IMR-90 (cell line): ENCODE results near the gene OPN5. TPM values are rescaled to one million over a fixed set of nuclear protein-coding genes. Genes with fewer than 3 reads are reported as not detected.

Source experiments
- ATAC-seq: fragments of 200-7000 bp; cut with Tn5 transposase; 2 replicates; pipeline ENCODE4 v1.9.1; 2020; ENCODE audit warnings: low read depth, mild to moderate bottlenecking, moderate library complexity
- BruUV-seq: library from RNA; stranded (reverse); fragments of 400-500 nt; replicated peaks from 2 replicates; lab custom pipeline; 2021; lab: Mats Ljungman, UMichigan
- CTCF ChIA-PET: fragments of 300-600 bp; formaldehyde crosslinking; extraction: SDS; loops from one replicate; lab custom pipeline; 2021; ENCODE audit warnings: antibody characterized with exemption; lab: Yijun Ruan, JAX
- POLR2A ChIA-PET: fragments of 300-600 bp; sonication (Branson Sonifier 250); formaldehyde crosslinking; loops from one replicate; lab custom pipeline; 2022; ENCODE audit warnings: antibody characterized with exemption; ENCODE audit not compliant: unreplicated experiment; lab: Charles Lee
- DNase-seq: peaks from one replicate; pipeline ENCODE4 v3.0.0; 2013
- H2AFZ ChIP-seq: replicated peaks from 2 replicates; pipeline ENCODE3; 2013; ENCODE audit warnings: low read length, mild to moderate bottlenecking; ENCODE audit not compliant: poor library complexity
- H2AK5ac ChIP-seq: 2 replicates; pipeline ENCODE4 v1.6.1; 2013; ENCODE audit warnings: low read depth, low read length, inconsistent platforms
- H2AK9ac ChIP-seq: replicated peaks from 2 replicates; pipeline ENCODE3; 2013; ENCODE audit warnings: mild to moderate bottlenecking, low read depth, low read length, moderate library complexity; ENCODE audit not compliant: poor library complexity
- H2BK120ac ChIP-seq: 2 replicates; pipeline ENCODE4 v1.6.1; 2013; ENCODE audit warnings: low read depth, low read length, inconsistent platforms
- H2BK15ac ChIP-seq: 3 replicates; pipeline ENCODE4 v1.6.1; 2013; ENCODE audit warnings: low read depth, low read length, inconsistent platforms
- H2BK20ac ChIP-seq: 2 replicates; pipeline ENCODE4 v1.6.1; 2013; ENCODE audit warnings: low read depth, mild to moderate bottlenecking, inconsistent platforms, low read length, moderate library complexity
- H2BK5ac ChIP-seq: 2 replicates; pipeline ENCODE4 v1.6.1; 2013; ENCODE audit warnings: mild to moderate bottlenecking, low read depth, low read length, inconsistent platforms; ENCODE audit not compliant: poor library complexity, severe bottlenecking
- H3K14ac ChIP-seq: replicated peaks from 2 replicates; pipeline ENCODE4 v1.6.1; 2013; ENCODE audit warnings: low read depth, low read length, inconsistent platforms
- H3K18ac ChIP-seq: 2 replicates; pipeline ENCODE4 v1.6.1; 2013; ENCODE audit warnings: low read depth, low read length, control low read depth
- H3K23ac ChIP-seq: 2 replicates; pipeline ENCODE4 v1.6.1; 2013; ENCODE audit warnings: low read depth, low read length, inconsistent platforms
- H3K27ac ChIP-seq: 2 replicates; pipeline ENCODE4 v1.5.1; 2013; ENCODE audit warnings: mild to moderate bottlenecking, control low read depth, low read length; ENCODE audit not compliant: insufficient read depth
- H3K27me3 ChIP-seq: 2 replicates; pipeline ENCODE4 v1.6.1; 2013; ENCODE audit warnings: low read length; ENCODE audit not compliant: control insufficient read depth, insufficient read depth
- H3K36me3 ChIP-seq: 2 replicates; pipeline ENCODE4 v1.6.1; 2013; ENCODE audit warnings: low read length, mixed read lengths; ENCODE audit not compliant: control insufficient read depth, insufficient read depth
- H3K4ac ChIP-seq: 2 replicates; pipeline ENCODE4 v1.6.1; 2013; ENCODE audit warnings: low read depth, low read length, inconsistent platforms
- H3K4me1 ChIP-seq: 2 replicates; pipeline ENCODE4 v1.6.1; 2013; ENCODE audit warnings: low read length, mixed read lengths; ENCODE audit not compliant: control insufficient read depth, insufficient read depth
- H3K4me2 ChIP-seq: 2 replicates; pipeline ENCODE4 v1.6.1; 2013; ENCODE audit warnings: low read depth, mild to moderate bottlenecking, control low read depth, low read length, moderate library complexity
- H3K4me3 ChIP-seq: 2 replicates; pipeline ENCODE4 v1.5.1; 2013; ENCODE audit warnings: low read depth, mild to moderate bottlenecking, control low read depth, low read length, moderate library complexity; ENCODE audit not compliant: insufficient read depth
- H3K56ac ChIP-seq: 2 replicates; pipeline ENCODE4 v1.6.1; 2013; ENCODE audit warnings: low read length, inconsistent platforms; ENCODE audit not compliant: insufficient read depth; ENCODE audit errors: extremely low read depth
- H3K79me1 ChIP-seq, 2 experiments: 2 replicates each; pipeline ENCODE4 v1.6.1; 2013; ENCODE audit warnings: low read length in 2 of 2, inconsistent platforms in 1 of 2, low read depth in 1 of 2
- H3K9ac ChIP-seq: 2 replicates; pipeline ENCODE4 v1.6.1; 2013; ENCODE audit warnings: low read depth, low read length, control low read depth
- H3K9me1 ChIP-seq: 2 replicates; pipeline ENCODE4 v1.6.1; 2013; ENCODE audit warnings: low read length, inconsistent platforms; ENCODE audit not compliant: insufficient read depth
- H3K9me3 ChIP-seq: 2 replicates; pipeline ENCODE4 v1.6.1; 2013; ENCODE audit warnings: low read length; ENCODE audit not compliant: control insufficient read depth, insufficient read depth
- H4K20me1 ChIP-seq: 2 replicates; pipeline ENCODE4 v1.6.1; 2013; ENCODE audit warnings: low read length, inconsistent platforms; ENCODE audit not compliant: insufficient read depth
- H4K5ac ChIP-seq: 2 replicates; pipeline ENCODE4 v1.6.1; 2013; ENCODE audit warnings: mild to moderate bottlenecking, low read depth, low read length, control low read depth
- H4K8ac ChIP-seq, 2 experiments: 2 replicates each; pipeline ENCODE4 v1.6.1; 2013; ENCODE audit warnings: low read depth in 2 of 2, low read length in 2 of 2, control low read depth in 1 of 2, inconsistent platforms in 1 of 2
- H4K91ac ChIP-seq: 2 replicates; pipeline ENCODE4 v1.6.1; 2013; ENCODE audit warnings: low read depth, low read length, inconsistent platforms; ENCODE audit not compliant: insufficient read depth
- BHLHE40 ChIP-seq: fragments of 150-350 bp; IDR thresholded peaks from 2 replicates; pipeline ENCODE4 v1.6.1; 2016; ENCODE audit warnings: mild to moderate bottlenecking, low read depth, low read length
- CHD1 ChIP-seq: IDR thresholded peaks from 2 replicates; pipeline ENCODE4 v1.6.1; 2012; ENCODE audit warnings: low read depth, low read length, improper control_type of control experiment
- CTCF ChIP-seq: conservative IDR thresholded peaks from 2 replicates; pipeline ENCODE4 v1.5.1; 2012; ENCODE audit warnings: mild to moderate bottlenecking, low read depth, low read length, improper control_type of control experiment
- ELK1 ChIP-seq: fragments of 150-350 bp; IDR thresholded peaks from 2 replicates; pipeline ENCODE4 v1.6.1; 2016; ENCODE audit warnings: low read depth, mild to moderate bottlenecking, low read length, moderate library complexity, borderline replicate concordance
- MAFK ChIP-seq: IDR thresholded peaks from 2 replicates; pipeline ENCODE4 v1.6.1; 2012; ENCODE audit warnings: low read depth, low read length, improper control_type of control experiment
- MAZ ChIP-seq: IDR thresholded peaks from 2 replicates; pipeline ENCODE4 v1.6.1; 2012; ENCODE audit warnings: low read depth, mild to moderate bottlenecking, low read length, improper control_type of control experiment, moderate library complexity, borderline replicate concordance
- MXI1 ChIP-seq: IDR thresholded peaks from 2 replicates; pipeline ENCODE4 v1.6.1; 2012; ENCODE audit warnings: low read depth, mild to moderate bottlenecking, low read length, moderate library complexity, borderline replicate concordance
- NFE2L2 ChIP-seq: fragments of 150-350 bp; IDR thresholded peaks from 2 replicates; pipeline ENCODE4 v1.6.1; 2016; ENCODE audit warnings: low read depth, mild to moderate bottlenecking, low read length
- POLR2A ChIP-seq: IDR thresholded peaks from 2 replicates; pipeline ENCODE4 v1.6.1; 2012; ENCODE audit warnings: mild to moderate bottlenecking, low read depth, low read length
- RAD21 ChIP-seq: IDR thresholded peaks from 2 replicates; pipeline ENCODE4 v1.6.1; 2012; ENCODE audit warnings: low read length, improper control_type of control experiment
- RFX5 ChIP-seq: IDR thresholded peaks from 2 replicates; pipeline ENCODE4 v1.8.0; 2012; ENCODE audit warnings: low read depth, mild to moderate bottlenecking, low read length, moderate library complexity
- SMC3 ChIP-seq: fragments of 150-350 bp; IDR thresholded peaks from 2 replicates; pipeline ENCODE4 v1.6.1; 2016; ENCODE audit warnings: low read depth, mild to moderate bottlenecking, antibody characterized with exemption, low read length, moderate library complexity
- WGBS, 2 experiments: methylation state at CpG; one replicate each; pipeline versions ENCODE4 v1.1.5 to v1.1.7; 2013; ENCODE audit warnings: missing lambda C conversion rate in 2 of 2; ENCODE audit not compliant: insufficient read length in 1 of 2; ENCODE audit errors: extremely low coverage in 2 of 2; 5-methylcytosine and 5-hydroxymethylcytosine counted together
- dilution Hi-C: fragments of 300-500 bp; cut with HindIII; formaldehyde crosslinking; loops from one replicate; pipeline ENCODE4 v1.14.3; 2018; ENCODE audit warnings: low sequenced_read_pairs; ENCODE audit not compliant: unreplicated experiment
- in situ Hi-C: fragments of 300-500 bp; cut with MboI; formaldehyde crosslinking; loops from 3 replicates; pipeline ENCODE4 v1.14.3; 2019; ENCODE audit warnings: low sequenced_read_pairs, inconsistent platforms, mixed read lengths
- intact Hi-C: fragments of 100-400 bp; cut with micrococcal nuclease; formaldehyde crosslinking; loops from 2 replicates; pipeline ENCODE4 v1.10.0; 2022
- polyA plus RNA-seq, 3 experiments: library from polyadenylated mRNA; depleted of rRNA; stranded (reverse); fragments of >200 nt; gene quantifications; 2 replicates each; pipeline ENCODE4 v1.2.3, GENCODE V29; 2012; ENCODE audit warnings: low replicate concordance in 1 of 3
- total RNA-seq: library from RNA; depleted of rRNA; stranded (reverse); fragments of >200 nt; gene quantifications from 2 replicates; pipeline ENCODE4 v1.2.3, GENCODE V29; 2012
- TF ChIP-seq, protein P1 (sequence below): fragments of 150-350 bp; IDR thresholded peaks from 2 replicates; pipeline ENCODE4 v1.6.1; 2017; ENCODE audit warnings: mild to moderate bottlenecking, antibody characterized with exemption, low read length, low read depth

OPN5 gene
- total and polyA plus RNA-seq, 2 of the 4 experiments (the other 2 are of a cell fraction): not detected

DNA sequence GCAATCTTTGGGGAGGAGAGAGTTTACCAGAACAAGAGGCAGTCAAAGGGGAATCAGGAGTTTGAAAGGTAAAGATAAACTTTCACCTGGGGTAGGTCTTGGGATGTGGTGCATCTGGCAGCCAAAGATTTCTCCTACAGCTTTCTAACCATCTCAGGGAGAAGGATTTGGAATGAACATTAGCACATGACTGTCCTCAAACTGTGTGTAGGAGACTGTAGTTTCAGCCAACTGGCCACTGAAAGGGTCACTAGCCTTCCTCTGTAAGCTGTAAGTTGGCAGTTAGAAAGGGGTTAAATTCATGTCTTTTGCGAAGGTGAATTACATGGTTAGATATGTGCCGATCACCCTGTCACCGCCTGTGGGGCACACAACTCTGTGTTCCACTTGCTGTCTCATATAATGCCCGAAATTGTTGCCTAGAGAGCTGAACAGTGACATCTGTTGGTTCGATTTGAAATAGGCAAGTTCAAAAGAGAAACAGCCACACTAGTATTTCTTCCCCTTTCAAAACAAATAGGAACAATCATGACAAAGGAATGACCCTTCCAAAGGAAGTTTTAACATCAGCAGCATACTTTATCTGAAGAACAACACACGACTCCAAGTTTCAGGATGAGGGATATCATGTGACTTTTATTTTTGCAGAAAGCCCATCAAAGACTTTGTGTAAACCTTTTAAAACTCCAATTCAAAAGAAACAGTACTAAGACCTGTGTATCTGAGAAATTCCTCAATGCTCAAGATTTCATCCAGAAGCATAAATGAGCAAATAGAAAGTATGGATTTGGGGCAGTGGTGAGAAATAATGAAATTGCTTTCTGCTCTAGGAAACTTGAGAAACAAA is 1.1 kb upstream of the OPN5 start:
- H3K9ac ChIP-seq: no peak overlapping the region
- H3K56ac ChIP-seq: no peak overlapping the region
- no TSS peak for BruUV-seq
- H3K4me3 ChIP-seq: no peak overlapping the region
- H3K18ac ChIP-seq: no peak overlapping the region
- POLR2A ChIA-PET: no interaction called here
- no peaks in the 10 kb centered on the region for H4K20me1 ChIP-seq
- 12% methylated on average over 3 of the region's 6 CpGs; no CpG with 5 or more reads in 1 of the 2 experiments for WGBS, 2 experiments
- H3K9me3 ChIP-seq: no peaks in the 10 kb centered on the region
- no peak overlapping the region for H2AK5ac ChIP-seq
- H2BK20ac ChIP-seq: no peak overlapping the region
- dilution Hi-C loops (no loop called here), intact Hi-C loops (loop anchor here (1.0 kb wide), 2 partner anchors 149 to 366 kb away; no protein-coding TSS in a partner anchor), in situ Hi-C loops (loop anchor here (10.0 to 25.0 kb wide), 2 partner anchors 682 to 984 kb away; no protein-coding TSS in a partner anchor)
- DNase-seq (peak; percentile 73), ATAC-seq (peak; percentile 98)
- H2BK15ac ChIP-seq: no peak overlapping the region
- peaks cover 3% of the 10 kb centered on the region; the same call in 1 of the 2 replicates for H3K27me3 ChIP-seq
- no peak overlapping the region for H4K91ac ChIP-seq
- H3K4ac ChIP-seq: no peak overlapping the region
- H2BK120ac ChIP-seq: no peak overlapping the region
- H3K36me3 ChIP-seq: no peaks in the 10 kb centered on the region
- H2AK9ac ChIP-seq: no peak overlapping the region
- peak overlapping the region; percentile 72 for H3K4me2 ChIP-seq
- no peak overlapping the region for H2AFZ ChIP-seq
- CTCF ChIA-PET: interaction anchor here (0.5 to 3.0 kb wide), 8 partner anchors 24 to 1095 kb away, joined by 3 to 15 read pairs (median 3); no protein-coding TSS in a partner anchor
- no peak overlapping the region for H3K27ac ChIP-seq
- H3K23ac ChIP-seq: no peak overlapping the region
- H3K79me1 ChIP-seq: no peaks in the 10 kb centered on the region
- no peak overlapping the region for H3K14ac ChIP-seq
- no peak overlapping the region for H4K8ac ChIP-seq
- no peak overlapping the region for H4K5ac ChIP-seq
- H3K9me1 ChIP-seq: no peaks in the 10 kb centered on the region
- H3K4me1 ChIP-seq: no peaks in the 10 kb centered on the region
- H2BK5ac ChIP-seq: no peak overlapping the region
- TF ChIP-seq CTCF (peak; percentile 76), MAZ (no peak), ELK1 (no peak), POLR2A (no peak), NFE2L2 (no peak), RAD21 (peak; percentile 66), SMC3 (peak; percentile 61), MAFK (no peak), MXI1 (no peak), RFX5 (no peak), CHD1 (no peak), BHLHE40 (no peak)
- TF ChIP-seq, protein P1, sequence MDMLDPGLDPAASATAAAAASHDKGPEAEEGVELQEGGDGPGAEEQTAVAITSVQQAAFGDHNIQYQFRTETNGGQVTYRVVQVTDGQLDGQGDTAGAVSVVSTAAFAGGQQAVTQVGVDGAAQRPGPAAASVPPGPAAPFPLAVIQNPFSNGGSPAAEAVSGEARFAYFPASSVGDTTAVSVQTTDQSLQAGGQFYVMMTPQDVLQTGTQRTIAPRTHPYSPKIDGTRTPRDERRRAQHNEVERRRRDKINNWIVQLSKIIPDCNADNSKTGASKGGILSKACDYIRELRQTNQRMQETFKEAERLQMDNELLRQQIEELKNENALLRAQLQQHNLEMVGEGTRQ: 0 out of 2 replicates have a peak, but pooled peaks have one; percentile 9
